Prostate gland (tissue), 2 donors: ENCODE measurements around the gene TMEM131L.

Source experiments
- POLR2A ChIP-seq: fragments of 450-650 bp; IDR thresholded peaks from one replicate; pipeline ENCODE4 v1.6.1; 2016; ENCODE audit warnings: antibody characterized with exemption, mild to moderate bottlenecking
- TF ChIP-seq, protein P1 (sequence below), 4 experiments: fragments of 200-600 bp in 2 of 4; fragments of 450-650 bp in 2 of 4; sonication (generic) in 2 of 4; IDR thresholded peaks; 1 replicate in 3 of 4; 2 replicates in 1 of 4; pipeline ENCODE4 v1.5.1; 2016 to 2019; ENCODE audit warnings: antibody characterized with exemption in 4 of 4, mild to moderate bottlenecking in 2 of 4, moderate library complexity in 2 of 4

DNA sequence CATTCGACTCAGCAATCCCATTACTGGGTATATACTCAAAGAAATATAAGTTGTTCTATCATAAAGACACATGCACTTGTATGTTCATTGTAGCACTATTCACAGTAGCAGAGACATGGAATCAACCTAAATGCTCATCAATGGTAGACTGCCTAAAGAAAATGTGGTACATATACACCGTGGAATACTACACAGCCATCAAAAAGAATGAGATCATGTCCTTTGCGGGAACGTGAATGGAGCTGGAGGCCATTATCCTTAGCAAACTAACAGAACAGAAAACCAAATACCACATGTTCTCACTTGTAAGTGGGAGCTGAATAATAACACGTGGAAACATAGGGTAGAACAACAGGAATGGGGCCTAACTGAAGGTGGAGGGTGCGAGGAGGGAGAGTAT, 44.9 kb downstream of the TMEM131L start:
- TF ChIP-seq POLR2A = no peak
- TF ChIP-seq, protein P1, sequence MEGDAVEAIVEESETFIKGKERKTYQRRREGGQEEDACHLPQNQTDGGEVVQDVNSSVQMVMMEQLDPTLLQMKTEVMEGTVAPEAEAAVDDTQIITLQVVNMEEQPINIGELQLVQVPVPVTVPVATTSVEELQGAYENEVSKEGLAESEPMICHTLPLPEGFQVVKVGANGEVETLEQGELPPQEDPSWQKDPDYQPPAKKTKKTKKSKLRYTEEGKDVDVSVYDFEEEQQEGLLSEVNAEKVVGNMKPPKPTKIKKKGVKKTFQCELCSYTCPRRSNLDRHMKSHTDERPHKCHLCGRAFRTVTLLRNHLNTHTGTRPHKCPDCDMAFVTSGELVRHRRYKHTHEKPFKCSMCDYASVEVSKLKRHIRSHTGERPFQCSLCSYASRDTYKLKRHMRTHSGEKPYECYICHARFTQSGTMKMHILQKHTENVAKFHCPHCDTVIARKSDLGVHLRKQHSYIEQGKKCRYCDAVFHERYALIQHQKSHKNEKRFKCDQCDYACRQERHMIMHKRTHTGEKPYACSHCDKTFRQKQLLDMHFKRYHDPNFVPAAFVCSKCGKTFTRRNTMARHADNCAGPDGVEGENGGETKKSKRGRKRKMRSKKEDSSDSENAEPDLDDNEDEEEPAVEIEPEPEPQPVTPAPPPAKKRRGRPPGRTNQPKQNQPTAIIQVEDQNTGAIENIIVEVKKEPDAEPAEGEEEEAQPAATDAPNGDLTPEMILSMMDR (IDR thresholded peaks at IDR 0.05) = no peak
